SKM-1 (cell line): ENCODE data around the gene GNG7.
A peak's percentile ranks its signal among the peaks of the same experiment; 100 is the strongest.

Source experiments
- DNase-seq: peaks from one replicate; lab custom pipeline; 2025; ENCODE audit not compliant: unreplicated experiment; lab: John Stamatoyannopoulos, UW

Gene GNG7

GRCh38 chr19:2702170-2703076, at the start of gene GNG7:
GNG7 (minus strand) TSS chr19:2702694; CDS start chr19:2520688, 182,006 bp downstream.
- peak; percentile 42 for DNase-seq

DNA sequence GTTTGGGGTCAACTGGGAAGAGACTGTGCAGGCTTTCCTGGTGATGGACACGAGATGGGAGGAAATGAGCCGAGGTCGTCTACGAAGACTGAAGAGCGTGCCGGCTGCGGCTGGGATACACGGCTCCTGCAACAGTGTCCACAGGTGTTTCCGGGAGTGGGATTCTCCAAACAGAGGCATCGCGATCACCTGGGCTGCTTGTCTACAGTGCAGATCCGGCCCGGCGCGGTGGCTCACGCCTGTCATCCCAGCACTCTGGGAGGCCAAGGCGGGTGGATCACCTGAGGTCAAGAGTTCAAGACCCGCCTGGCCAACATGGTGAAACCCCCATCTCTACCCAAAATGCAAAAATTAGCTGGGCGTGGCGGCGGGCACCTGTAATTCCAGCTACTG, 48.9 kb upstream of the GNG7 start:
- no peak for DNase-seq

GRCh38 chr19:2750808-2751437, 48.4 kb upstream of the GNG7 start:
- DNase-seq, result no peak

GRCh38 chr19:2747349-2747748, 44.9 kb upstream of the GNG7 start:
- DNase-seq, result no peak

GRCh38 chr19:2744113-2744512, 41.6 kb upstream of the GNG7 start:
- DNase-seq, result no peak

DNA sequence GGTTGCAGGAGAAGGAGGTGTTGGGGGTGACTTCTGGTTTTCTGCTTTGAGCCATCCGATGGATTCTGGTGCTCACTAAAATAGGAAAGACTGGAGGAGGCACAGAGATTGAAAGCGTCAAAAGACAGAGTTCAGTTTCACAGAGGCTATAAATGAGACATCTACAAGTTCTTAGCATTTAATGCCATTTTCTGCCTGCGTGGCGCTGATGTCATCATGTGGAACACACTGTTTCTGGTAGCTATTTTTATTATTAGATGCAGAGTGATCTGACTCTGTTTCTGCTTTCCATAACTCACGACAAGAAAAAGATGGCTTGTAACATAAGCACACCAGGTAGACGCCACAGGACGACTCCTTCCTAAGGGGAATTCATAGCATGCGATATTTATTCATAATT, 40.6 kb upstream of the GNG7 start:
- no peak for DNase-seq

- DNase-seq, result no peak
Observed at GRCh38 chr19:2740314-2740656, 37.8 kb upstream of the GNG7 start.

DNA sequence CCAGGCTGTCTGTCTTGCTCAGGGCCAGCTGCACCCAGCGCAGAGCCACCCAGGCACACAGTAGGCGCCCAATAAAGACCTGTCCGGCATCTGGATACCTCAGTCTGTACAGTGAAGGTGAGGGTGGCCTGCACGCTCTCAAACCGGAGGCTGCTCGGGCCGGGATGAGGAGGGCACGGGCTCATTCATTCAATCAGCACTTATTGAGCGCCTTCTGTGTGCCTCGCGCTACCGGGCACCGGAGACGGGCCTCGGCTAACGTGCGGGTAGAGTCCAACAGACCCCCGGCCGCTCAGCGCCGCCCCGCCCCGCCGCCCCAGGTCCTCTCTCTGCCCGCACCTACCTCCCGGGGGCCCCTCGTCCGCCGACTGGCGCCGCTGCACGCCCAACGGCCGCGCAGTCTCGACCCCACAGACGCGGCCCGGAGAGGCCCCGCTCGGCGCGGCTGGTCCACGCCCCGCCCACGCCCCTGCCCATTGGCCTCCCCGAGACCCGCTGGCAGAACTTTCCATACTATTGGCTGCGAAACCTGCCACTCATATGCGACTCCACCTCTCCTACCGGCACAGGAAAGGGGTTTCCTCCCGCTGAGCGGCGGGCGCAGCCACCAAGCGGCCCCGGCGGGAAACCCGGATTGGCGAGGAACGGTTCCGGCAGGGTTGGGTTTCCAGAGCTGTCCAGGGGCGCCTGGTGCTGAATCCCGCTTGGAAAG, 37.3 kb upstream of the GNG7 start, which contains the start of gene SLC39A3:
Gene SLC39A3, minus strand, starts transcription at position 416 of the 712 bp plus-strand sequence. CDS start 2,760 bp downstream, outside the sequence.
- DNase-seq, result peak; percentile 84

GRCh38 chr19:2736550-2737190, 34.2 kb upstream of the GNG7 start:
- no peak for DNase-seq

DNA sequence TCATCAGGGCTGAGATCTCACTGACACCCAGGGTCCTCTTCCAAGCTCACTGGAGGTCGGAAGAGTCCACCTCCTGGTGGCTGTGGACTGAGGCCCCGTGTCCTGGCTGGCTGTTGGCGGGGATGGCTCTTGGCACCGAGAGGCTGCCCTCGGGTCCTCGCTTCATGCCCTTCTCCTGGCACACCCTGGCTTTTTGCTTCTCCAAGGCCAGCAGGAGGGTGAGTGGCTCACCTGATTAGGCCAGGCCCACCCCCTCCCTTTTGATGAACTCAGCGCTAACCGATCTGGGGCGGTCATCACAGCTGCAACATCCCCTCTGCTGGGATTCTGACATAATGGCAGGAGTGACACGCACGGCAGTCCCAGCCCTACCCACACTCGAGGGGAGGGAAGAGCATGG, 32.9 kb upstream of the GNG7 start:
- DNase-seq, result no peak

- no peak for DNase-seq
Observed at GRCh38 chr19:2734589-2735288, 32.2 kb upstream of the GNG7 start.

DNA sequence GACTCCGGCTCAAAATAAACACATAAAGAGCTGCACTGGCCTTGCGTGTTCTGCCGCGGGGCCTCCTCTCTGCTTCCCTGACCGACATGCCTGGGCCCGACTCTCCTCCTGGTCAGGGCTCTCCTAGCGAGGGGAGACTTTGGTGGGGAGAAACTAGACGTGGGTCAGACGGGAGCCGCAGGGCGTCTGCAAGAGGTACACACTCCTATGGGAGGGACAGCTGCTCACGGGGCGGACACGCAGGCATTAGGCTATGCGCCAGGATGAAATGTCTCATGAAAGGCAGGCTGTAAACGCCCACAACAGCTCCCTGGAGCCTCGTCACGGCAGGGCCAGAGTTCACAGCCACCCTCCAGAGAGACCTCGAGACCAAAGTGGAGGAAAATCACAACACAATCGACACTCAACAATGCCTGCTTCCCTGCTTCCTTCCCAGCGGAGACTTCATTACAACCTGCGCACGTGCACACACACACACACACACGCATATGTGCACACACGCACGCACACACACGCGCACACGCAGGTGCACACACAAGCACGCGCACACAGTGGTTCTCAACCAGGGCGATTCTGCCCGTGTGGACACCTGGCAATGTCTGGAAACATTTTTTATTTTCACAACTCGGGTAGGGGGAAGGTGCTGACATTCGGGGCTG, 31.6 kb upstream of the GNG7 start:
- DNase-seq, result no peak

DNA sequence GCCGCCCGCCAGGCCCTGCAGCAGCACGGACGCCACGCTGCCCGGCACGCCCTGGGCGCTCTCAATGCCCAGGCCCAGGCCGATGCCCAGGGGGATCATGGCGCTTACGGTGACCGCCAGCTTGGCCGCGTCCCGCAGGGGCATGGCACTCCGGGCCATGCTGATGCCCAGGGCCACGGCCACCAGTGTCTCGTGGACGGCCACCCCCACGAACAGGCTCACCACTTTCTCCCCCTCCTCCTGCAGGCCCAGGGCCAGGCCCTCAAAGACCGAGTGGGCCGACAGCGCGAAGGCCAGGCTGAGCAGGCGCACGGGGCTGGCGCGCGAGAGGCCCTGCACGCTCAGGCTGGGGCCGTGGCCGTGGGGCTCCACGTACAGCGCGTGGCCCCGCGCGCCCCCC, 30.4 kb upstream of the GNG7 start:
- no peak for DNase-seq

DNA sequence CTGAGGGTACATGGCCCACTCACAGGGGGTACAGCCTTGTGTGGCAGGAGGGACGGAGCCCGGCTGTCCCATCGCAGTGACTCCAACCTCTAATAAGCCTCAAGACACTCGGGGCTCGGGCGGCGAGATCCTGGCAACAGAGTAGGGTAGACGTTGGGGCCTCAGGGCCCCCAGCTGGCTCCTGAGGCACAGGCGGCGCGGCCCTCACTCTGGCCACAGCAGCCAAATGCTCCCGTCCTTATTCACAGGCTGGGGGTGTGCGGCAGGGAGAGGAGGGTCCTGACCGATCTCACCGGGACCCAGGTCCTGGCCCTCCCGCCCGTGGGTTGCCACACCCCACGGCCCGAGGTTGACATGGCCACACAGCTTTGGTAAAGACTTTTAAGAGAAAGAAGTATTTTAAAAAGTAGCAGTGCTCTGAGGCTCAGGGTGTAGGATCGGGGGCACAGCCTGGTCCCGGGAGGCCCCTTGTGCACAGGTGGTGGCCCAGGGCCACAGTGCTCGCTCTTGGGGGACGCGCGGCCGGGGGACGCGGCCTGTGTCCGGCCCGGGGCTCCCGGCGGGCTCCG, 29.7 kb upstream of the GNG7 start:
- no peak for DNase-seq

GRCh38 chr19:2731181-2731995, 28.9 kb upstream of the GNG7 start:
- no peak for DNase-seq

DNA sequence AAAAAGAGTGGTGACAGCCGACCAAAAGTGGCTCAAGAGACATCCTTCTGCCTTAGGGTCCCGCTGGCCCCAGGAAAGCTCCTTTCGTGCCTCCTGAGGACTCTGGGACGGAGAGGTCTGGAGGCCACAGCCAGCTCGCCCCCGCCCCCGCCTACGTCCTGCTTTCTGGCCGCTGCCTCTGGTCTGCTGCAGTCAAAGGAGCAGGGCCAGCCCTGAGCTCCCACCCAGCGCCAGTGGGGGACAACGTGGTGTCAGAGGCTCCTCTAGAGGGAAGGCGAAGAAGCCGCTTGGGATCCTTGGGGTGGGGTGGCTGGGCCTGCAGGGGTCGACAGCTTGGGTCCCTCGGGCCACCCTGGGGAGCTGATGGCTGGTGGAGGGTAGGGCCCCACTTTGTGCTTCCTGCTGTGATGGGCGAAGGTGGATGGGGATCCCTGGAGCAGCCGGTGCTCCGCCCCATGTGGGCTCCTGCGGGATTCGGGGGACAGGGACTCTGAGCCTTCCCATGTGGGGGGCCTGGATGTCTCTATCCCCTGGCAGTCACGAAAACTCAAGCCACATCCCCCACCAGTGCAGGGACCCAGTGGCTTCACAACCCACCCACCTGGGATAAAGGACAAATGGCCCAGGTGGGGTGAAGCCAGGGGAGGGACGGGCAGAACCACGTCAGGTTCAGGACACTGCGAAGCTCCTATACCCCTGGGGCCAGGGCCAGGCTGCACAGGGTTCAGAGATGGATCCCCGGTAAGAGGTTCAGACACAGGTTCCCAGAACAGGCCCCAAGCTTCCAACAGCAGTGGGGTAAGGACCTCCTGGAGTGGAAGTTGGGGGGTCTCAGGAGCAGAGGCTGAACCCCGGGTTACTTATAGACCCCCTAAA, 27.7 kb upstream of the GNG7 start:
- no peak for DNase-seq

- DNase-seq, result no peak
Observed at GRCh38 chr19:2728783-2729387, 26.4 kb upstream of the GNG7 start.

- no peak for DNase-seq
Observed at GRCh38 chr19:2727640-2727944, 25.1 kb upstream of the GNG7 start.
